NB4 (cell line): ENCODE measurements around the gene PF4V1.

Experiments used
- DNase-seq: peaks from one replicate; pipeline ENCODE4 v3.0.0; 2010; ENCODE audit warnings: low read depth
- H3K4me3 ChIP-seq: one replicate; pipeline ENCODE4 v1.5.1; 2011; ENCODE audit warnings: mild to moderate bottlenecking, low read depth, low read length, moderate library complexity
- MYC ChIP-seq: IDR thresholded peaks from 2 replicates; pipeline ENCODE4 v1.6.1; 2011; ENCODE audit warnings: low read depth, low read length
- POLR2A ChIP-seq: IDR thresholded peaks from 2 replicates; pipeline ENCODE4 v1.6.1; 2011; ENCODE audit warnings: mild to moderate bottlenecking; ENCODE audit not compliant: insufficient read length; ENCODE audit errors: extremely low read depth
- TF ChIP-seq, protein P1 (sequence below): IDR thresholded peaks from 2 replicates; pipeline ENCODE4 v1.6.1; 2011; ENCODE audit warnings: low read depth, low read length
- TF ChIP-seq, protein P2 (sequence below): IDR thresholded peaks from one replicate; pipeline ENCODE4 v1.5.1; 2012; ENCODE audit warnings: low read depth, low read length

PF4V1 gene

DNA sequence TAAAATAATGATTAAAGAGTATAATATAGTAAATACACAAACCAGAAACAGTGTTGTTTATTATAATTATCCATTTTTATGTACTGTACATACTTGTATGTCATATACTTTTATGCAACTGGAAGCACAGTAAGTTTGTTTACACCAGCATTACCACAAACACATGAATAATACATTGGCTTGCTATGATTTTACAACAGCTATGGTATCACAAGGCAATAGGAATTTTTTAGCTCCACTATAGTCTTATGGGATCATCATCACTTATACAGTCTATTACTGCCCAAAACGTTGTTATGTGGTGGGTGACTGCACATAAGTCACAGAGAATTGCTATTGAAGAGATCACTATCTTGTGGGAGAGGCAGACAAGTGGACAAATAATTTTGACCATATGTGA is 1.8 kb upstream of the PF4V1 start:
- no peak for DNase-seq
- TF ChIP-seq, protein P1, sequence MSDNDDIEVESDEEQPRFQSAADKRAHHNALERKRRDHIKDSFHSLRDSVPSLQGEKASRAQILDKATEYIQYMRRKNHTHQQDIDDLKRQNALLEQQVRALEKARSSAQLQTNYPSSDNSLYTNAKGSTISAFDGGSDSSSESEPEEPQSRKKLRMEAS: no peak
- TF ChIP-seq MYC: no peak
- no peak for TF ChIP-seq POLR2A
- TF ChIP-seq, protein P2, sequence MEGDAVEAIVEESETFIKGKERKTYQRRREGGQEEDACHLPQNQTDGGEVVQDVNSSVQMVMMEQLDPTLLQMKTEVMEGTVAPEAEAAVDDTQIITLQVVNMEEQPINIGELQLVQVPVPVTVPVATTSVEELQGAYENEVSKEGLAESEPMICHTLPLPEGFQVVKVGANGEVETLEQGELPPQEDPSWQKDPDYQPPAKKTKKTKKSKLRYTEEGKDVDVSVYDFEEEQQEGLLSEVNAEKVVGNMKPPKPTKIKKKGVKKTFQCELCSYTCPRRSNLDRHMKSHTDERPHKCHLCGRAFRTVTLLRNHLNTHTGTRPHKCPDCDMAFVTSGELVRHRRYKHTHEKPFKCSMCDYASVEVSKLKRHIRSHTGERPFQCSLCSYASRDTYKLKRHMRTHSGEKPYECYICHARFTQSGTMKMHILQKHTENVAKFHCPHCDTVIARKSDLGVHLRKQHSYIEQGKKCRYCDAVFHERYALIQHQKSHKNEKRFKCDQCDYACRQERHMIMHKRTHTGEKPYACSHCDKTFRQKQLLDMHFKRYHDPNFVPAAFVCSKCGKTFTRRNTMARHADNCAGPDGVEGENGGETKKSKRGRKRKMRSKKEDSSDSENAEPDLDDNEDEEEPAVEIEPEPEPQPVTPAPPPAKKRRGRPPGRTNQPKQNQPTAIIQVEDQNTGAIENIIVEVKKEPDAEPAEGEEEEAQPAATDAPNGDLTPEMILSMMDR: no peak

DNA sequence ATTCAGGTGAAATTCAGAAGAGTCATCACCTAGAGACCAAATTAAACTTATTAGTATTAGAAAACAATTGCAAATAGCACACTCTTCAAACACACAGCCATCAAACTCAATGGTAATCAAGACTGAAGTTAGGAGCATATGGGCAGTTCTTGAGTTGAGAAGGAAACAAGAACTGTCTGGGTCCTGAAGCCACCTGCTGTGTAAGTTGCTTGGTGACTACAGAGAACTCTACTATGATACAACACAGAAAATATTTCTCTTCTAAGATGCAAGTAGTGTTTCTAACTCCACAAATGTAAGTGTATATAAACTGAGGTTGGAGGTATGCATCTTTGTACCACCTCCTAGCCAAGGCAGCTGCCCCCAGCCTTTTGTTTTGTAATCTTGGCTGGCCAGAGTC is 325 bp upstream of the PF4V1 start:
- no peak for DNase-seq
- no peak overlapping the region for H3K4me3 ChIP-seq
- TF ChIP-seq, protein P2: no peak
- TF ChIP-seq, protein P1: no peak
- TF ChIP-seq POLR2A (no peak), MYC (no peak)

More for the DNA sequence above, 1.8 kb upstream of the PF4V1 start:
- no peak overlapping the region for H3K4me3 ChIP-seq

DNA sequence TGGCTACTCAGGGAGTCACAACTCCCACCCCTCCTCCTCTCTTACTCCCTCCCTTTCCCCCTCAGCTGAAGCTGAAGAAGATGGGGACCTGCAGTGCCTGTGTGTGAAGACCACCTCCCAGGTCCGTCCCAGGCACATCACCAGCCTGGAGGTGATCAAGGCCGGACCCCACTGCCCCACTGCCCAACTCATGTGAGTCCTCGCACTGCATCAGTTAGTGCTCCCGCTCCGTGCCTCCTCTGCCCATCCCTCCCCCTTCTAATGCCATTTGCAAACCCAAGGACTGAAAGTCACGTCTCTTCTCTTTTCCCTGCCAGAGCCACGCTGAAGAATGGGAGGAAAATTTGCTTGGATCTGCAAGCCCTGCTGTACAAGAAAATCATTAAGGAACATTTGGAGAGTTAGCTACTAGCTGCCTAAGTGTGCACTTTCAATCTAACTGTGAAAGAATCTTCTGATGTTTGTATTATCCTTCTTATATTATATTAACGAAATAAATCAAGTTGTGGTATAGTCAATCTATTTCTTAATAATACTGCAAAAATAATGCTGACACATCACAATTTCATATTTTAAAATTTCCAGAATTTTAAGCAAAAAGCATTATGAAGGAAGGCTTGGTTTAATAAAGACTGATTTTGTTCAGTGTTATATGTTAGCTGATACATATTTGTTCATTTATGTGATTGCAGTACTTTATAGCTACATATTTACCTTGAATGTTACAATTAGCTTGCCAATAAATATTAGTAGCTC is 800 bp downstream of the PF4V1 start:
- TF ChIP-seq POLR2A: no peak
- TF ChIP-seq, protein P2: no peak
- no peak for TF ChIP-seq MYC
- TF ChIP-seq, protein P1: no peak
- H3K4me3 ChIP-seq: no peak overlapping the region

DNA sequence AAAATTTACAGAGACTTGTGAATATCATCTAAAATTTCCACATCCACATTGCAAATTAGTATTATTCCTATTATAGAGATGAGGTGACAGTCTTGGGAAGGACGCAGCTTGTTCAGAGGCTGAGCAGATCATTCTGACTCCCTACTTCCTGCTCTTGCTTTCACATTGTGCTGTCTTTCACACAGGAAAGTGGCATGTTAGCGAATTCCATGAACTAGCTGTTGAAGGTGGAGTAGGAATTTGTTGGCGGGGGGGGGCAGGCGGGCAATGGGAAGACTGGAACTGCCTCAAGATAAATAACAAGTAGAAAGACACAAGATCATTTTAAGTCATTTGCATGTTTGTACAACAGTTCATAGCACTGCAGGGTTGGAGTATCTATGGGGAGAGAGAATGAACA is 2.3 kb downstream of the PF4V1 start:
- DNase-seq: no peak
- no peak overlapping the region for H3K4me3 ChIP-seq
- TF ChIP-seq, protein P2: no peak
- TF ChIP-seq POLR2A: no peak
- TF ChIP-seq, protein P1: no peak
- no peak for TF ChIP-seq MYC

More for the DNA sequence above, 800 bp downstream of the PF4V1 start:
- no peak for DNase-seq

DNA sequence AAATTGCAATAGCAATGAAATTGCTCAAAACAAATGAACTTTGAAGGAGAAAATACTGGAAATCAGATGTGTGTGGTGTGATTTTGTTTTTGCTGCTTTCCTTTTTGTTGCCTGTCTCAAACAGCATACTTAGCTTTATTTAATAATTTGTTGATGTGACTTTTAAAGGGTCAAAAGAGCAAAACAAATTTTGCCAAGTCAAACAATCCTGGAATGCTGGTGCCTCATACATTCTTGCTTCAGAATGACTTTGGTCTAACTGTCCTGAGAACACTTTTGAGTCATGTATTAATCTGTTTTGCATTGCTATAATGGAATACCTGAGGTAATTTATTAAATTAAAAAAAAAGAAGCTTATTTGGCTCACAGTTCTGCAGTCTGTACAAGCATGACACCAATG is 3.4 kb downstream of the PF4V1 start:
- H3K4me3 ChIP-seq: no peak overlapping the region
- DNase-seq: no peak
- TF ChIP-seq, protein P1: no peak
- TF ChIP-seq MYC (no peak), POLR2A (no peak)
- TF ChIP-seq, protein P2: no peak
